H1 (cell line): Measurements from ENCODE around the gene HIVEP3.

Source experiments
- SAP30 ChIP-seq: fragments of 300-600 bp; sonication (generic); IDR thresholded peaks from 2 replicates; pipeline ENCODE4 v1.7.1; 2012; ENCODE audit warnings: low read length, moderate library complexity, mild to moderate bottlenecking, inconsistent platforms; ENCODE audit not compliant: insufficient read depth, insufficient replicate concordance
- SP1 ChIP-seq: IDR thresholded peaks from 2 replicates; pipeline ENCODE4 v1.6.1; 2011; ENCODE audit warnings: low read depth, low read length
- TAF1 ChIP-seq: IDR thresholded peaks from 2 replicates; pipeline ENCODE4 v1.6.1; 2011; ENCODE audit warnings: mild to moderate bottlenecking, low read depth, low read length
- TCF12 ChIP-seq: IDR thresholded peaks from 2 replicates; pipeline ENCODE4 v1.6.1; 2011; ENCODE audit warnings: low read depth, mild to moderate bottlenecking, low read length
- TF ChIP-seq, protein P1 (sequence below), 3 experiments: IDR thresholded peaks; 1 replicate in 2 of 3; 2 replicates in 1 of 3; pipeline versions ENCODE4 v1.5.1 to v1.6.1; 2011; ENCODE audit warnings: low read length in 3 of 3, mild to moderate bottlenecking in 3 of 3, inconsistent platforms in 2 of 3, low read depth in 1 of 3, moderate library complexity in 1 of 3; ENCODE audit not compliant: insufficient read depth in 1 of 3; ENCODE audit errors: control extremely low read depth in 1 of 3

DNA sequence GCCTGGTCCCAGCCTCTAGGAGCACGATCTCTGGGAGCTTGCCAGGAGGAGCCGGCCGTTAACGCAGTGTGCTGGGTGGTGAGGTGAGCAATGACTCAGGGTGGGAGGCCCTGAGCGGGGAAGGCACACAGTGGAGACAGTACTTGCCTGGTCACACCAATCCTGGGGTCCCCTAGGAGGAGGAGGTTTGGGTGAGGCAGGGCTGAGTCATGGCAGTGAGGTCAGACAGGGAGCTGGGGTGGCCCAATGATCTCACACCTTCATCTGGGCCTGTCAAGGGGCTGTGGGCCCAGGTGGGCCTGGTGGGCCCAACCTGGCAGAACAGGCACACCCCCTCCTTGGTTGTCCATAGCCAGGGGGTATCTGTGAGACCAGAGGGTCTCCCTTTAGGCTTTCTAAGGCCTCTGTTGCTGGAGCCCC lies 425.6 kb downstream of the HIVEP3 start:
- no peak for TF ChIP-seq SP1
- TF ChIP-seq, protein P1, sequence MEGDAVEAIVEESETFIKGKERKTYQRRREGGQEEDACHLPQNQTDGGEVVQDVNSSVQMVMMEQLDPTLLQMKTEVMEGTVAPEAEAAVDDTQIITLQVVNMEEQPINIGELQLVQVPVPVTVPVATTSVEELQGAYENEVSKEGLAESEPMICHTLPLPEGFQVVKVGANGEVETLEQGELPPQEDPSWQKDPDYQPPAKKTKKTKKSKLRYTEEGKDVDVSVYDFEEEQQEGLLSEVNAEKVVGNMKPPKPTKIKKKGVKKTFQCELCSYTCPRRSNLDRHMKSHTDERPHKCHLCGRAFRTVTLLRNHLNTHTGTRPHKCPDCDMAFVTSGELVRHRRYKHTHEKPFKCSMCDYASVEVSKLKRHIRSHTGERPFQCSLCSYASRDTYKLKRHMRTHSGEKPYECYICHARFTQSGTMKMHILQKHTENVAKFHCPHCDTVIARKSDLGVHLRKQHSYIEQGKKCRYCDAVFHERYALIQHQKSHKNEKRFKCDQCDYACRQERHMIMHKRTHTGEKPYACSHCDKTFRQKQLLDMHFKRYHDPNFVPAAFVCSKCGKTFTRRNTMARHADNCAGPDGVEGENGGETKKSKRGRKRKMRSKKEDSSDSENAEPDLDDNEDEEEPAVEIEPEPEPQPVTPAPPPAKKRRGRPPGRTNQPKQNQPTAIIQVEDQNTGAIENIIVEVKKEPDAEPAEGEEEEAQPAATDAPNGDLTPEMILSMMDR (IDR thresholded peaks at IDR 0.05; ENCODE audit: control extremely low read depth in 1 of 3, insufficient read depth in 1 of 3, low read depth in 1 of 3, low read length in 3 of 3): no peak
- no peak for TF ChIP-seq SAP30
- no peak for TF ChIP-seq TCF12
- TF ChIP-seq TAF1: no peak
